ENCODE results near the gene KCNQ1OT1.

KCNQ1OT1 gene

GRCh38 chr11:2570841-2571597, 128.8 kb downstream of the KCNQ1OT1 start:
- no peak for DNase-seq (ENCODE audit: low read depth in 2 of 2)

GRCh38 chr11:2570211-2570811, 129.5 kb downstream of the KCNQ1OT1 start:
- DNase-seq (ENCODE audit: low read depth in 2 of 2), result no peak

GRCh38 chr11:2569731-2570210, 130.0 kb downstream of the KCNQ1OT1 start:
- no peak for DNase-seq (ENCODE audit: low read depth in 2 of 2)

- DNase-seq (ENCODE audit: low read depth in 2 of 2), result no peak
These were observed 130.5 kb downstream of the KCNQ1OT1 start for GRCh38 chr11:2569321-2569721.

- no peak for DNase-seq (ENCODE audit: low read depth in 2 of 2)
These were observed 132.6 kb downstream of the KCNQ1OT1 start for GRCh38 chr11:2567026-2567671.

- DNase-seq (ENCODE audit: low read depth in 2 of 2), result no peak
These were observed 133.4 kb downstream of the KCNQ1OT1 start for GRCh38 chr11:2566223-2567025.

- DNase-seq (ENCODE audit: low read depth in 2 of 2), result no peak
These were observed 134.2 kb downstream of the KCNQ1OT1 start for GRCh38 chr11:2565447-2566222.

- DNase-seq (ENCODE audit: low read depth in 2 of 2), result no peak
These were observed 135.0 kb downstream of the KCNQ1OT1 start for GRCh38 chr11:2564588-2565425.

- DNase-seq (ENCODE audit: low read depth in 2 of 2), result no peak
These were observed 135.7 kb downstream of the KCNQ1OT1 start for GRCh38 chr11:2564008-2564530.

- DNase-seq (ENCODE audit: low read depth in 2 of 2), result no peak
These were observed 136.4 kb downstream of the KCNQ1OT1 start for GRCh38 chr11:2563213-2564007.

GRCh38 chr11:2562890-2563212, 136.9 kb downstream of the KCNQ1OT1 start:
- no peak for DNase-seq (ENCODE audit: low read depth in 2 of 2)

GRCh38 chr11:2561696-2562581, 137.9 kb downstream of the KCNQ1OT1 start:
- no peak for DNase-seq (ENCODE audit: low read depth in 2 of 2)

- no peak for DNase-seq (ENCODE audit: low read depth in 2 of 2)
These were observed 140.1 kb downstream of the KCNQ1OT1 start for GRCh38 chr11:2559527-2560311.

GRCh38 chr11:2558861-2559526, 140.8 kb downstream of the KCNQ1OT1 start:
- DNase-seq (ENCODE audit: low read depth in 2 of 2), result no peak

- no peak for DNase-seq (ENCODE audit: low read depth in 2 of 2)
These were observed 141.4 kb downstream of the KCNQ1OT1 start for GRCh38 chr11:2558397-2558796.
